GM12864 (cell line): ENCODE results near the gene TRPM8.
"Not testable (repeated sequence)": the region's sequence is repeated elsewhere in the genome, so short reads cannot be mapped to it uniquely, and the experiment has no call there.

Experiments used
- DNase-seq: peaks from one replicate; pipeline ENCODE4 v3.0.0-alpha.2; 2011; ENCODE audit warnings: low read depth
- H3K4me3 ChIP-seq: 2 replicates; pipeline ENCODE4 v1.5.1; 2011; ENCODE audit warnings: mild to moderate bottlenecking, low read depth, low read length, control low read depth
- TF ChIP-seq, protein P1 (sequence below): IDR thresholded peaks from 2 replicates; pipeline ENCODE4 v1.5.1; 2011; ENCODE audit warnings: low read depth, mild to moderate bottlenecking, moderate library complexity, low read length, control low read depth, inconsistent platforms; ENCODE audit errors: missing control alignments

Gene TRPM8

DNA sequence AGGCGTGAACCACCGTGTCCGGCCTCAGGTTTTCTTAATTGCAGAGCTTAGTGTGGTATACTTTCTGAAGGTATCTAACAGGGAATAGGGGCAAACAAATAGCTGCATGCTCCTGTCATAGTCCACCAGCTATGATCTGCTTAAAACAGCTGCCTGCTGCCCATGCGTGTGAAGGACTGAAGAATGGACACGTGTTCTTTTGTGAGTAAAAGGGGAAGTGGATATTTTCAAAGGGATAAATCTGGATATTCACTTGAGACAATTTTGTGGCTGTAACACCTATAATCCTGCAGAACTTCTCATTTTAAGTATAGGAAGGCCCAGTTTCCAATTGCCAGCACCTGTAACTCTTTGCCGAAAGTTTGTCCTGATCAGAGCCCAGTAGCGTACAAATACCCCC, 44.7 kb downstream of the TRPM8 start:
- TF ChIP-seq, protein P1, sequence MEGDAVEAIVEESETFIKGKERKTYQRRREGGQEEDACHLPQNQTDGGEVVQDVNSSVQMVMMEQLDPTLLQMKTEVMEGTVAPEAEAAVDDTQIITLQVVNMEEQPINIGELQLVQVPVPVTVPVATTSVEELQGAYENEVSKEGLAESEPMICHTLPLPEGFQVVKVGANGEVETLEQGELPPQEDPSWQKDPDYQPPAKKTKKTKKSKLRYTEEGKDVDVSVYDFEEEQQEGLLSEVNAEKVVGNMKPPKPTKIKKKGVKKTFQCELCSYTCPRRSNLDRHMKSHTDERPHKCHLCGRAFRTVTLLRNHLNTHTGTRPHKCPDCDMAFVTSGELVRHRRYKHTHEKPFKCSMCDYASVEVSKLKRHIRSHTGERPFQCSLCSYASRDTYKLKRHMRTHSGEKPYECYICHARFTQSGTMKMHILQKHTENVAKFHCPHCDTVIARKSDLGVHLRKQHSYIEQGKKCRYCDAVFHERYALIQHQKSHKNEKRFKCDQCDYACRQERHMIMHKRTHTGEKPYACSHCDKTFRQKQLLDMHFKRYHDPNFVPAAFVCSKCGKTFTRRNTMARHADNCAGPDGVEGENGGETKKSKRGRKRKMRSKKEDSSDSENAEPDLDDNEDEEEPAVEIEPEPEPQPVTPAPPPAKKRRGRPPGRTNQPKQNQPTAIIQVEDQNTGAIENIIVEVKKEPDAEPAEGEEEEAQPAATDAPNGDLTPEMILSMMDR: no peak
- H3K4me3 ChIP-seq: no peak overlapping the region

DNA sequence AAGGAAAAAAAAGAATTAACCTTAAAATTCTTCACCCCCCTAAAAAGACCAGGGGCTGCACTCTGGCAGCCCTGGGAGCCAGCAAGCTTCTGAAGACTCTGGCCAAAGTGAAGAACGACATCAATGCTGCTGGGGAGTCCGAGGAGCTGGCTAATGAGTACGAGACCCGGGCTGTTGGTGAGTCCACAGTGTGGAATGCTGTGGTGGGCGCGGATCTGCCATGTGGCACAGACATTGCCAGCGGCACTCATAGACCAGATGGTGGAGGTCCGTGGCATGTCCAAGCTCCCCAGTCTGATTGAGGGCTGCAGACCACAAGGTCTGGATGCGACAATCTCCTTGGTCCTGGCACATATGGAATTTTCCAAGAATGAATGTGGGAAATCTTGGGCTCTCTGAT, 47.4 kb downstream of the TRPM8 start:
- H3K4me3 ChIP-seq: no peak overlapping the region
- DNase-seq: no peak
- TF ChIP-seq, protein P1: no peak

More for the DNA sequence above, 44.7 kb downstream of the TRPM8 start:
- DNase-seq: no peak

DNA sequence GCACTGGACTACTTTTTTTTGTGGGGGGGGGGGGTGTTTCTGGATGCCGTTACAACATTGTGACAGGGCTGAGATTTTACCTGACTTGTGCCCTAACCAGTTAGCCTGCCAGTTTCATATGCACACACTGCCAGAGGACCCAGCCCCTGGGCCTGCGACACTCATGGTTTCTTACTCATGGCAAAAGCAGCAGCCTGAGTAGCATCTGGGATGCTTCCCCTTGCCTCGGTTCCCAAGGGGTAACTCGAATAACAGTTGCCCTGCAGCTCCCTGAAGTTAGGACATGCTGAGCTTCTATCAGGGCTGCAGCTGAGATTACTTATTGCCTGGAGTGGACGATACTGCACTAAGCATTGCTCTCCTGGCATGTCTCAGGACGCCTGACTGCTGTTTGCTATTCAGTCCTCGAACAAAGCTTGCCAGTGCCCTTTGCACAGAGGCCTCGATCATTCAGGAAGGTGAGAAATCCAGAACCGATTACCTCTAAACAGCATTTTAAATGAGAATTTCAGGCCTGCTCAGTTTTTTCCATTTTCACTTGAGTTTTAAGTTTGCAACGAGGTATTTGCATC, 47.9 kb downstream of the TRPM8 start:
- TF ChIP-seq, protein P1: no peak
- no peak overlapping the region for H3K4me3 ChIP-seq
- no peak for DNase-seq

DNA sequence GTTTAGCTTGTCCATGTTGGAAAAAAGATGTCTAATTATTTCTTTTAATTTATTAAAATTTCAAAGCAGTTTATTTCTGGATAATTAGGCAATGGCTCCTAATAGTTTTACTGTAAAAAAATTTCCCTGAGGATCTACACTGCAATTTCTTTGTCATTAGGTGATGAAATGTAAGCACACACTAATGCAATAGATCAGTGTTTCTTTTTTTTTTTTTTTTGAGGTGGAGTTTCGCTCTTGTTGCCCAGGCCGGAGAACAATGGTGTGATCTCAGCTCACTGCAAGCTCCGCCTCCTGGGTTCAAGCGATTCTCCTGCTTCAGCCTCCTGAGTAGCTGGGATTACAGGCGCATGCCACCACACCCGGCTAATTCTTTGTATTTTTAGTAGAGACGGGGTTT, 48.5 kb downstream of the TRPM8 start:
- not testable (repeated sequence) for DNase-seq

DNA sequence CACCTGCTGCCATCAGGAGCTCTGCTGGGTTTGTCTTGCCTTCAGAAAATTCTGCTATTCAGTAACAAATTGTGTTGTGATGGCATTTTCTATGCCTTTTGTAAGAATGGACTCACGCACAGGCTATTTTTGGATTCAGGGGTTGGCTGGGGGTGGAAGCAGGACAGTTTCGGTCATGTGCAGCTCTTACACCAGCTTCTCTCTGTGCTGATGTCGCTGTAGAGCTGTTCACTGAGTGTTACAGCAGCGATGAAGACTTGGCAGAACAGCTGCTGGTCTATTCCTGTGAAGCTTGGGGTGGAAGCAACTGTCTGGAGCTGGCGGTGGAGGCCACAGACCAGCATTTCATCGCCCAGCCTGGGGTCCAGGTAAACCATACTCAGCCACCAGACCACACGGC, 49.2 kb downstream of the TRPM8 start:
- DNase-seq: no peak
- no peak overlapping the region for H3K4me3 ChIP-seq
- TF ChIP-seq, protein P1: no peak

More for the DNA sequence above, 48.5 kb downstream of the TRPM8 start:
- H3K4me3 ChIP-seq: not testable (repeated sequence)

DNA sequence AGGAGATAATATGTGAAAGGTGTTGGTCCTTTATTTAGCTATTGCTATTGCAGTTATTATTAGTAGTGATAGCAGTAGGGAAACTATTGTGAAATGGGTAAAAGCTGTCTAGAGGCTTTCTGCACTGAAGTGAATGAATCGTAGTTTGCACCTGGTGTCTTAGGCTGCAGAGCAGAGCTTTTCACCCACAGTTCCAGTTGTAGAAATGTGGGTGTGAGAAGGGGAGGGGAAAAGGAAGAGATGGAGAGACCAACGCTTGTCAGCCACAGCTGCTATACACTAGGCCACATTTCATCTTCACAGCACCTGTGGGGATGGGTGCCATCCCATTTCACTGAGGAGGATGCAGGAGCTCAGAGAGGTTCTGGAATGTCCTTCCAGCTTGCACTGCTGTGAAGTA, 50.0 kb downstream of the TRPM8 start:
- no peak for DNase-seq
- TF ChIP-seq, protein P1: no peak
- no peak overlapping the region for H3K4me3 ChIP-seq

DNA sequence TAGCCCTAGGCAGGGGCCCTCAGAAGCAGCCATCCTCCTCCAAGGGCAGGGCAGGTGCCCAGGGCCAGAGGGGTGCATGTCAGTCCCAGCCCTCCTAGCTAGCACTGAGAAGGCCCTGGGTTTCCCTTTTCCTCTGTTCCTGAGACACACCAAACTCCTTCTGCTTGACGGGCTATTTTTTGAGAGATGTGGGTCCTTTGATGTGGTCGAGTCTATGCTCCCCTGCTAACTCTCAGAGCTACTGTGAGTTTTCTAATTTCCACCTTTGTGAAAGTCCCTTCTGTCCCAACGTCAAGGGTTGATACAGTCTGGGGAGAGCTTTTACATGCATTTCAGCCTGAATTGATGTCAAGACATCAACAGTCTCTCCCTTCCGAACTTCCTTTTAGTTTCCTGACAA, 51.4 kb downstream of the TRPM8 start:
- TF ChIP-seq, protein P1: no peak
- no peak for DNase-seq
- H3K4me3 ChIP-seq: no peak overlapping the region

DNA sequence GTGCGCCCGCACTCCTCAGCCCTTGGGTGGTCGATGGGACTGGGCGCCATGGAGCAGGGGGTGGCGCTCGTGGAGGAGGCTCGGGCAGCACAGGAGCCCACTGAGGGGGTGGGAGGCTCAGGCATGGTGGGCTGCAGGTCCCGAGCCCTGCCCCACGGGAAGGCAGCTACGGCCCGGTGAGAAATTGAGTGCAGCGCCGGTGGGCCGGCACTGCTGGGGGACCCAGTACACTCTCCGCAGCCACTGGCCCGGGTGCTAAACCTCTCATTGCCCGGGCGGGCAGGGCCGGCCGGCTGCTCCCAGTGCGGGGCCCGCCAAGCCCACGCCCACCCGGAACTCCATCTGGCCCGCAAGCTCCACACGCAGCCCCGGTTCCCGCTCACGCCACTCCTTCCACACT, 55.3 kb downstream of the TRPM8 start:
- not testable (repeated sequence) for H3K4me3 ChIP-seq, DNase-seq
